A549 (cell line): ENCODE measurements around the gene SLC6A5. TPM values are rescaled to one million over a fixed set of nuclear protein-coding genes. Genes with fewer than 3 reads are reported as not detected.

Source experiments
- ATAC-seq, 2 experiments: fragments of 200-7000 bp in 1 of 2; fragments of >200 bp in 1 of 2; cut with Nextera tagmentation in 1 of 2; cut with Tn5 transposase in 1 of 2; 3 replicates each; pipeline versions ENCODE4 v1.8.0 to v1.9.1; 2018 to 2020; ENCODE audit warnings: mild to moderate bottlenecking in 1 of 2, moderate library complexity in 1 of 2
- CTCF ChIA-PET: fragments of 300-600 bp; sonication (Branson Sonifier 250); formaldehyde crosslinking; extraction: SDS; loops from one replicate; lab custom pipeline; 2021; ENCODE audit warnings: antibody characterized with exemption, inconsistent platforms; lab: Yijun Ruan, JAX
- POLR2A ChIA-PET: fragments of 350-600 bp; formaldehyde crosslinking; extraction: SDS; loops from one replicate; lab custom pipeline; 2021; ENCODE audit warnings: antibody characterized with exemption, inconsistent platforms; lab: Yijun Ruan, JAX
- DNase-seq, 2 experiments: peaks; one replicate each; pipeline versions ENCODE4 v3.0.0 to v3.0.0-alpha.2; 2011 to 2016; ENCODE audit warnings: low read depth in 1 of 2, low spot score in 1 of 2
- FAIRE-seq: peaks from 2 replicates; lab custom pipeline; 2011; peaks lifted over from hg19 to GRCh38; lab: Jason Lieb, UNC
- H3K27ac ChIP-seq, 2 experiments: fragments of >200 bp; sonication (Bioruptor Twin); formaldehyde crosslinking; 3 replicates each; pipeline ENCODE4 v1.5.1; 2016 to 2017
- H3K4me1 ChIP-seq: fragments of >200 bp; sonication (Bioruptor Twin); formaldehyde crosslinking; 3 replicates; pipeline ENCODE4 v1.6.1; 2016
- H3K4me2 ChIP-seq: fragments of >200 bp; sonication (Bioruptor Twin); formaldehyde crosslinking; 3 replicates; pipeline ENCODE4 v1.6.1; 2016
- H3K4me3 ChIP-seq: fragments of >200 bp; sonication (Bioruptor Twin); formaldehyde crosslinking; 3 replicates; pipeline ENCODE4 v1.5.1; 2016
- H3K9me3 ChIP-seq: fragments of >200 bp; sonication (Bioruptor Twin); formaldehyde crosslinking; 3 replicates; pipeline ENCODE4 v1.6.1; 2016
- BCL3 ChIP-seq: fragments of >200 bp; sonication (Bioruptor Twin); formaldehyde crosslinking; IDR thresholded peaks from 3 replicates; pipeline ENCODE4 v1.6.1; 2016
- CBX2 ChIP-seq: fragments of 200-600 bp; sonication (generic); IDR thresholded peaks from 2 replicates; pipeline ENCODE4 v1.6.1; 2016; ENCODE audit warnings: low read depth, mild to moderate bottlenecking, borderline replicate concordance
- CEBPB ChIP-seq, 2 experiments: fragments of >200 bp in 1 of 2; sonication (Bioruptor Twin) in 1 of 2; formaldehyde crosslinking in 1 of 2; IDR thresholded peaks; 2 replicates each; pipeline ENCODE4 v1.6.1; 2012 to 2016
- CTCF ChIP-seq: fragments of >200 bp; sonication (Bioruptor Twin); formaldehyde crosslinking; IDR thresholded peaks from 3 replicates; pipeline ENCODE4 v1.5.1; 2016
- EHMT2 ChIP-seq: fragments of 200-600 bp; sonication (generic); IDR thresholded peaks from 2 replicates; pipeline ENCODE4 v1.6.1; 2016; ENCODE audit warnings: antibody characterized with exemption, low read depth, mild to moderate bottlenecking, moderate library complexity
- ELK1 ChIP-seq: fragments of 150-350 bp; IDR thresholded peaks from 2 replicates; pipeline ENCODE4 v1.6.1; 2014; ENCODE audit warnings: low read depth, mild to moderate bottlenecking, low read length
- ESRRA ChIP-seq: fragments of 150-350 bp; IDR thresholded peaks from 2 replicates; pipeline ENCODE4 v1.6.1; 2014; ENCODE audit warnings: mild to moderate bottlenecking, low read length, borderline replicate concordance
- FOXS1 ChIP-seq: fragments of 250-450 bp; sonication (Bioruptor Pico); IDR thresholded peaks from 2 replicates; pipeline ENCODE4 v1.5.0; 2020; ENCODE audit warnings: mild to moderate bottlenecking, moderate library complexity
- HES2 ChIP-seq: fragments of >200 bp; sonication (Bioruptor Twin); formaldehyde crosslinking; IDR thresholded peaks from 2 replicates; pipeline ENCODE4 v1.6.1; 2016
- JUNB ChIP-seq: fragments of >200 bp; sonication (Bioruptor Twin); formaldehyde crosslinking; IDR thresholded peaks from 2 replicates; pipeline ENCODE4 v1.6.1; 2016
- MAZ ChIP-seq: fragments of 150-350 bp; IDR thresholded peaks from 2 replicates; pipeline ENCODE4 v1.6.1; 2014; ENCODE audit warnings: antibody characterized with exemption, low read depth, low read length, borderline replicate concordance
- NFE2L2 ChIP-seq: fragments of 150-350 bp; conservative IDR thresholded peaks from 2 replicates; pipeline ENCODE4 v1.6.1; 2014; ENCODE audit warnings: low read length
- RAD21 ChIP-seq, 2 experiments: fragments of >200 bp in 1 of 2; sonication (Bioruptor Twin) in 1 of 2; formaldehyde crosslinking in 1 of 2; IDR thresholded peaks in 1 of 2; conservative IDR thresholded peaks in 1 of 2; 2 replicates in 1 of 2; 3 replicates in 1 of 2; pipeline ENCODE4 v1.6.1; 2012 to 2018; ENCODE audit warnings: inconsistent platforms in 1 of 2
- RFX5 ChIP-seq: fragments of 450-650 bp; IDR thresholded peaks from 2 replicates; pipeline ENCODE4 v1.7.1; 2014; ENCODE audit warnings: antibody characterized with exemption, mild to moderate bottlenecking, moderate library complexity
- USF2 ChIP-seq: fragments of 450-650 bp; IDR thresholded peaks from 2 replicates; pipeline ENCODE4 v1.6.1; 2014; ENCODE audit warnings: antibody characterized with exemption
- ZC3H11A ChIP-seq: fragments of 450-650 bp; IDR thresholded peaks from 2 replicates; pipeline ENCODE4 v1.6.1; 2014; ENCODE audit warnings: antibody characterized with exemption, mild to moderate bottlenecking
- WGBS: methylation state at CpG from one replicate; pipeline ENCODE4 v1.1.6; 2017; ENCODE audit errors: missing lambda C conversion rate; 5-methylcytosine and 5-hydroxymethylcytosine counted together
- polyA plus RNA-seq, 4 experiments: library from polyadenylated mRNA; depleted of rRNA in 3 of 4; stranded (reverse); fragments of >200 nt; fragmentation: RNase III in 1 of 4; extraction: RNeasy Plus Mini Kit Qiagen cat#74134 plus additional on column Dnase treatment in 1 of 4; gene quantifications; 2 replicates in 3 of 4; 3 replicates in 1 of 4; pipeline ENCODE4 v1.2.3, GENCODE V29; 2011 to 2017

The SLC6A5 gene
- polyA plus RNA-seq, 2 of the 4 experiments (the other 2 are of a cell fraction): not detected

GRCh38 chr11:20671856-20672546, 72.6 kb downstream of the SLC6A5 start:
- Histone ChIP-seq H3K27ac (no peak overlapping the region), H3K4me1 (peaks cover 8% of the 10 kb centered on the region; the same call in 2 of the 3 replicates), H3K9me3 (no peaks in the 10 kb centered on the region; the same call in 2 of the 3 replicates), H3K4me2 (no peak overlapping the region), H3K4me3 (no peak overlapping the region)
- FAIRE-seq: no peak
- ChIA-PET POLR2A (no interaction called here), CTCF (interaction anchor here (0.6 to 3.3 kb wide), 11 partner anchors 10 to 1466 kb away, joined by 3 to 21 read pairs (median 4); no protein-coding TSS in a partner anchor)
- 2% methylated on average over 6 of the region's 6 CpGs for WGBS
- ATAC-seq: peak; percentile 78 to 84; a peak in 5 of 6 replicates
- TF ChIP-seq RAD21 (conservative IDR thresholded peaks at IDR 0.05 in 1 of 2, IDR thresholded peaks at IDR 0.05 in 1 of 2) (peak in 1 of 2 experiments; percentile 16; a peak in 1 of 5 replicates), BCL3 (no peak), CTCF (peak; percentile 48), EHMT2 (no peak)
- DNase-seq: peak; percentile 20 to 31

- DNase-seq: peak in 1 of 2 experiments; percentile 20
These were observed 73.2 kb downstream of the SLC6A5 start for GRCh38 chr11:20672575-20672974.

GRCh38 chr11:20676658-20677057, 77.2 kb downstream of the SLC6A5 start:
- Histone ChIP-seq H3K27ac (no peak overlapping the region), H3K4me3 (no peak overlapping the region), H3K9me3 (no peaks in the 10 kb centered on the region), H3K4me1 (no peaks in the 10 kb centered on the region), H3K4me2 (no peak overlapping the region)
- DNase-seq (no peak), FAIRE-seq (no peak), ATAC-seq (no peak)
- WGBS: 45% methylated on average over 2 of the region's 2 CpGs
- POLR2A ChIA-PET: no interaction called here
- CTCF ChIA-PET: interaction anchor here (0.7 kb wide), 1 partner anchor 56 kb away, joined by 4 read pairs; no protein-coding TSS in a partner anchor
- TF ChIP-seq CEBPB (IDR thresholded peaks at IDR 0.05) (no peak), HES2 (no peak), RFX5 (no peak), ESRRA (no peak), FOXS1 (no peak), MAZ (no peak), USF2 (no peak), JUNB (no peak), ZC3H11A (no peak), CBX2 (no peak), ELK1 (no peak), NFE2L2 (no peak)

More at GRCh38 chr11:20672575-20672974, 73.2 kb downstream of the SLC6A5 start:
- H3K4me2 ChIP-seq: no peak overlapping the region
- H3K4me1 ChIP-seq: peaks cover 8% of the 10 kb centered on the region; the same call in 2 of the 3 replicates
- H3K9me3 ChIP-seq: no peaks in the 10 kb centered on the region; the same call in 2 of the 3 replicates
- 36% methylated on average over 2 of the region's 2 CpGs for WGBS
- peak; percentile 30 to 74; a peak in 3 of 6 replicates for ATAC-seq
- ChIA-PET POLR2A (no interaction called here), CTCF (interaction anchor here (0.6 to 3.3 kb wide), 12 partner anchors 8 to 1466 kb away, joined by 3 to 21 read pairs (median 3); no protein-coding TSS in a partner anchor)
- H3K27ac ChIP-seq: no peak overlapping the region
- no peak overlapping the region for H3K4me3 ChIP-seq
- FAIRE-seq: no peak
- TF ChIP-seq USF2 (no peak), CTCF (peak; percentile 29)
